Skin epidermis (tissue), 12 donors: ENCODE data around the gene TBC1D32.
"Not testable (repeated sequence)": the region's sequence is repeated elsewhere in the genome, so short reads cannot be mapped to it uniquely, and the experiment has no call there.

Experiments used
- H3K27ac ChIP-seq, 21 experiments: fragments of 200-600 bp; sonication (generic) in 11 of 21; one replicate each; pipeline ENCODE4 v1.5.0; 2020; ENCODE audit warnings: mild to moderate bottlenecking in 3 of 21, inconsistent platforms in 2 of 21, moderate library complexity in 2 of 21
- H3K4me3 ChIP-seq, 7 experiments: fragments of 200-600 bp; sonication (generic) in 2 of 7; one replicate each; pipeline ENCODE4 v1.5.0; 2020; ENCODE audit warnings: inconsistent platforms in 2 of 7, mild to moderate bottlenecking in 2 of 7, moderate library complexity in 1 of 7

Gene TBC1D32, protein sequence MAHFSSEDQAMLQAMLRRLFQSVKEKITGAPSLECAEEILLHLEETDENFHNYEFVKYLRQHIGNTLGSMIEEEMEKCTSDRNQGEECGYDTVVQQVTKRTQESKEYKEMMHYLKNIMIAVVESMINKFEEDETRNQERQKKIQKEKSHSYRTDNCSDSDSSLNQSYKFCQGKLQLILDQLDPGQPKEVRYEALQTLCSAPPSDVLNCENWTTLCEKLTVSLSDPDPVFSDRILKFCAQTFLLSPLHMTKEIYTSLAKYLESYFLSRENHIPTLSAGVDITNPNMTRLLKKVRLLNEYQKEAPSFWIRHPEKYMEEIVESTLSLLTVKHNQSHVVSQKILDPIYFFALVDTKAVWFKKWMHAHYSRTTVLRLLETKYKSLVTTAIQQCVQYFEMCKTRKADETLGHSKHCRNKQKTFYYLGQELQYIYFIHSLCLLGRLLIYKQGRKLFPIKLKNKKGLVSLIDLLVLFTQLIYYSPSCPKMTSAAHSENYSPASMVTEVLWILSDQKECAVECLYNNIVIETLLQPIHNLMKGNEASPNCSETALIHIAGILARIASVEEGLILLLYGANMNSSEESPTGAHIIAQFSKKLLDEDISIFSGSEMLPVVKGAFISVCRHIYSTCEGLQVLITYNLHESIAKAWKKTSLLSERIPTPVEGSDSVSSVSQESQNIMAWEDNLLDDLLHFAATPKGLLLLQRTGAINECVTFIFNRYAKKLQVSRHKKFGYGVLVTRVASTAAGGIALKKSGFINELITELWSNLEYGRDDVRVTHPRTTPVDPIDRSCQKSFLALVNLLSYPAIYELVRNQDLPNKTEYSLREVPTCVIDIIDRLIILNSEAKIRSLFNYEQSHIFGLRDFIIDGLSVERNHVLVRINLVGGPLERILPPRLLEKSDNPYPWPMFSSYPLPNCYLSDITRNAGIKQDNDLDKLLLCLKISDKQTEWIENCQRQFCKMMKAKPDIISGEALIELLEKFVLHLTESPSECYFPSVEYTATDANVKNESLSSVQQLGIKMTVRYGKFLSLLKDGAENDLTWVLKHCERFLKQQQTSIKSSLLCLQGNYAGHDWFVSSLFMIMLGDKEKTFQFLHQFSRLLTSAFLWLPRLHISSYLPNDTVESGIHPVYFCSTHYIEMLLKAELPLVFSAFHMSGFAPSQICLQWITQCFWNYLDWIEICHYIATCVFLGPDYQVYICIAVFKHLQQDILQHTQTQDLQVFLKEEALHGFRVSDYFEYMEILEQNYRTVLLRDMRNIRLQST

DNA sequence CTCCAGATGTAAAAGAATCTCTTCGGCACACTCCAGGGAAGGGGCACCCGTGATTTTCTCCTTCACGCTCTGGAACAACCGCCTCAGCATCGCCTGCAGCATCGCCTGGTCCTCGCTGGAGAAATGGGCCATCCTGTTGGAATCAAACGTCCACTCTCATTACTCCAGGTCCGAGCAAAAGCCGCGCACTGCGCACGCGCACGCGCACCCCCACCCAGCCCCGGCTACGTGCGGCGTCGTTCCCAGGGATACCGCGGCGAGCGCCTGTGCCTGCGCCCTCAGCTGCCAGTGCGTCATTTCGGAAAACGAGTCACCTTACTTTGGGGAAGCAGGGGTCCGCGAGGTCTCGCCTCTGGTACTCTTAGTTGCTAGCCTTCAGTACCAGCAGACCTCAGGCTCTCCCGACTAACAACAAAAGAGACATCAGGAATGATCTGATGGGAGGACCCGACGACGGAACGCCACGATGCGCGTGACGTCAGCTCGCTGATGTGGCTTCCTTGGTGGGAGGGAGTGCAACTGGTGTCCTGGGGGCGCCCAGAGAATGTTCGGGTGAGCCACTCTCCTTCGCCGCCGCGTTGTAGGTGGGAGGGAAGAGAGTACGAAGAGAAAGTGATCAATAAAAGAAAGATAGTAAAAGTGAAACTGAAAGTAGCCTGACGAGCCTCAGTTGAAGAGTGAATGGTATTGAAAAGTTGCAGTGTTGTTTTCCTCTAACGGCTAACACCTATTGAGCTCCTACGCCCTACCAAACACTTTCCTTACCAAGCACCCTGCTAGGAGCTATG, at the start of gene TBC1D32:
TBC1D32 (minus strand) TSS at position 182 of the 788 bp plus-strand sequence; CDS start at position 132, 50 bp downstream.
- peak within 1 kb of the TSS; percentile 40 to 98 (median 94) for H3K27ac ChIP-seq
- H3K4me3 ChIP-seq = peak within 1 kb of the TSS; percentile 53 to 83 (median 65)

DNA sequence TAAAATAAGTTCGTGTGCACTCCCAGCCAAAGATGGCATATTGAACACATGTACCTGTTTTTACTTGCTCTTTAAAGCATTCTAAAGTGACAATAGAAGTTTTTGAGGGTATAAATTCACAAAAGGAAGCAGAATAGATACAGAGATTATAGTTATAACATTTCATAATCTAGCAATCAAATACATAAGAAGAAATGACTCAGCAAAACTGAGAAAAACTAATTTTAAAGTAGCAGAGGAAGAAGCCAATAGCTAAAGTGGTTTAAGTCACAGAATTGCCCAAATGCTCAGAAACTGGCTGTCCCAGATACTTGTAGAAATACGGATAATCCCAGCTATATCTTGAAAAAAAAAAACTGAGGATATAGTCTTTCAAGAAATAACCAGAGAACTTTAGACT, 49.2 kb upstream of the TBC1D32 start:
- Histone ChIP-seq H3K4me3 (no peak overlapping the region), H3K27ac (no peak overlapping the region)

DNA sequence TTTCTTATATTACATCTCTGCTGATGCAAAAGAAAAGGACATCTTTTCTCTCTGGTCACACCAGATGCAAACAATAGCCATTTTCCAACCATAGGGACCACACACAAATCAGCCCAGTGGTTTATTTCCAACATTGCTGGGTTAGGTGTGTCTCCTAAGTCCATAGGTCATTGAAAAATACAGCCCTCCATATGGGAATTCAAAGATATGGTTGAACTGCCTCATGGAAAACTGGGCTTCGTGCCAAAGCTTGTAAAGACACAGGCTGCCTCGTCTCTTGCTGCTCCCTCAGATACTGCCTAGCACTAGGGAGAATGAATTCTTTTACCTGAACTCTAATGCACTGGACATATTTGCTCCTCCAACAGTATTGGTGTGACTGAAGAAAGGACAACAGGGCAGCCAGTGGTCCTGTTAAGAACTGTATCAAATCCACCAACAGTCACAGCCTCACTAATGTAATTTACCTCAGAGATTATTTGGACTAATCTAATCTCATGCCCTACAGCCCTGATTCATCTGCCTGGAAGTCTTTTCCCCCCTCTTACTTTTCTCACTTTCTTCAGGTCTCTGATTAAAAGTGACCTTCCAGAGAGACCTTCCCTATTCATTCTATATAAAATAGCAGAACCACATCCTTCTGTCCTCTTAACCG, 48.3 kb upstream of the TBC1D32 start:
- no peak overlapping the region for H3K4me3 ChIP-seq
- no peak overlapping the region for H3K27ac ChIP-seq

DNA sequence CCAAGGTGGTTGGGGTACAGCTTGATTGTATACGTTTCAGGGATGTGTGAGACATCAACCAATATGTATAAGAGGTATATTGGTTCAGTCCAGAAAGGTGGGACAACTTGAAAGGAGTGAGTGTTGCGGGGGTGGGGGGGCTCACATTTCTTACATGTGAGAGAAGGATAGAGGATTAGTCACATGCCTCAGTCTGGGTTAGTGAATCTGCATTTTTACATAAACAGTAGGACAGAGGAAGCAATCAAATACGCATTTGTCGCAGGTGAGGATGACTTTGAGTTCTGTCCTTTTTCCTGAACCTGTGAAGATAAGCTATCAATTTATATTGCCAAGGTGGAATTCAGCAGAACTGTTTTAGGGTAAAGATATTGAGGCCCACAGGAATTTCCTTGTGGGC, 42.1 kb upstream of the TBC1D32 start:
- Histone ChIP-seq H3K27ac (no peak overlapping the region), H3K4me3 (no peak overlapping the region)

DNA sequence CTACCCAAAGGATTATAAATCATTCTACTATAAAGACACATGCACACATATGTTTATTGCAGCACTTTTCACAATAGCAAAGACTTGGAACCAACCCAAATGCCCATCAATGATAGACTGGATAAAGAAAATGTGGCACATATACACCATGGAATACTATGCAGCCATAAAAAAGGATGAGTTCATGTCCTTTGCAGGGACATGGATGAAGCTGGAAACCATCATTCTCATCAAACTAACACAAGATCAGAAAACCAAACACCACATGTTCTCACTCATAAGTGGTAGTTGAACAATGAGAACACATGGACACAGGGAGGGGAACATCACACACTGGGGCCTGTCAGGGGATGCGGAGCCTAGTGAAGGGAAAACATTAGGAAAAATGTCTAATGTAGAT, 39.9 kb upstream of the TBC1D32 start:
- not testable (repeated sequence) for H3K4me3 ChIP-seq, H3K27ac ChIP-seq

DNA sequence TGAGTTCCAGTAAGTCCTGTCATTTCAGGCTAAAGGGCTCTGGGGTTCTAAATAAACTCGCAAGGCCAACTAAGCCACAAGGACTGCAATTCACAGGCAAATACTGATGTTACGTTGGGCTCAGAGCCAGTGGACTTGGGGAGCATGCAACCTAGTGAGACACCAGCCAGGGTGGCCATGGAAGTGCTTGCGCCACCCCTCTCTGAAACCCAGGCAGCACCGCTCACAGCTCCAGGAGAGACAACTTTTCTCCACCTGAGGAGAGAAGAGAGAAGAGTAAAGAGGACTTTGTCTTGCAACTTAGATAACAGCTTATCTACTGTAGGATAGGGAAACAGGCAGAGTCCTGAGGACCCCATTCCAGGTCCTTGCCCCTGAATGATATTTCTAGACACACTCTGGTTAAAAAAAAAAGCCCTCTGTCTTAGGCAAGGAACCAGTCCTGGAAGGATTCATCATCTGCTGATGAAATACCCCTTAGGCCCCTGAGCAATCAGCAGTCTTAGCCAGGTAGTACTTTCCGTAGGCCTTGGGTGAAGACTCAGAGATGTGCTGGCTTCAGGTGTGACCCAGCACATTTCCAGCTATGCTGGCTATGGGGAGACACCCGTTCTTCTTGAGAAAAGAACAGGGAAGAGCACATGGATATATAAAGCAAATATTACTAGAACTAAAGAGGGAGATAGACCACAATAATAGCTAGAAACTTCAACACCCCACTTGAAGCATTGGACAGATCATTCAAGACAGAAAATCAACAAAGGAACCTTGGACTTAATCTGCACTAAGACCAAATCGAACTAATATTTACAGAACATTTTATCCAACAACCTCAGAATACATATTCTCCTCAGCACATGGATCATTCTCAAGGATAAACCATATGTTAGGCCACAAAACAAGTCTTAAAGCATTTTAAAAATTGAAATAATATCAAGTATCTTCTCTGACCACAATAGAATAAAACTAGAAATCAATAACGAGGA, 31.5 kb upstream of the TBC1D32 start:
- Histone ChIP-seq H3K4me3 (no peak overlapping the region), H3K27ac (no peak overlapping the region)

DNA sequence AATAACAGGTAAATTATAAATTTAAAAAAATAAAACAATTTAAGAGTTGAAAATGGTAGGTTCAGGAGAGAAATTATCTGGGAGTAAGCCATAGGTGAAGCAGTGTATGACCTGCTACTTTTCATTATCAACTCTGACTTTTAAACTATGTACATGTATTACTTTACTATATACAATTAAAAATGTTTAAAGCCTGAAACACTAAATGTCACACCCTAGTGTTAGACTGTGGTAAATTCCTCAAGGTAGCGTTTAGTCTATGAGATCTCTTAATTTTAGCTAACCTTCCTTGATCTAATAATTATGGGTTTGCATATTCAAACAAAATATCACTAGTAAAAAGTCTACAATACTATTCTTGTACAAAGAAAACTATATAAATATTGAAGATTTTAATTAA, 22.3 kb upstream of the TBC1D32 start:
- Histone ChIP-seq H3K4me3 (no peak overlapping the region), H3K27ac (no peak overlapping the region)

DNA sequence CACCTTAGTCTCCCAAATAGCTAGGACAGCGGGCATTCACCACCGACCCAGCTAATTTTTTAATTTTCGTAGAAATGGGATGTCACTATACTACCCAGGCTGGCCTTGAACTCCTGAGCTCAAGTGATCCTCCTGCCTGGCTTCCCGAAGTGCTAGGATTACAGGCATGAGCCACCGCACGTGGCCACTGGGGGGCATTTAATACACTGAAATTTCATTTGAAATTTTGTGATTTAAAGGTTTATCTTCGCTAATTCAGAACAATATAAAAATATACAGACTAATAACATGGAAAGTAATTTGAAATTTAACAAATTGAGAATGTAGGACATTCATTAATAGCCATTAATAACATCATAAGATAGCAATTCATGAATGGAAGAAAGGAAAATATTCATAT, 20.5 kb upstream of the TBC1D32 start:
- no peak overlapping the region for H3K4me3 ChIP-seq

DNA sequence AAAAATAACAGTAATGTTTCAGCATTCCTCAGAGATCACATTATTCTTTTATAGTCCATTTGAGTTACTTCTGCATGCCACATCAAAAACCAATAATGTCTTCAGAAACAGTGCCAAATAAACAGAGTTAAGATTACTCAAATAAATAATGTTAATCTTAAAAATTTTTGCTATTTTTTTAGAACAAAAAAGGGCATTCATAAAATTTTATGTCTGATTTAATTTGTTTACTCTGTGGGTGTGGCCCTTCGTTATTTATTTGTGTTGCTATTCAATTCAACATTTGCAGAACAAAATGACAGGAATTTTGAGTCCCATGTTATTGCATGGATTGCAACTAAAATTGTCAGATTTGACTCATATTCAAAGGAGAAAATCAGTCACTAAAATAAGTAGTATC, 18.7 kb upstream of the TBC1D32 start:
- Histone ChIP-seq H3K27ac (no peak overlapping the region), H3K4me3 (no peak overlapping the region)

More for the DNA sequence above, 20.5 kb upstream of the TBC1D32 start:
- H3K27ac ChIP-seq = no peak overlapping the region

DNA sequence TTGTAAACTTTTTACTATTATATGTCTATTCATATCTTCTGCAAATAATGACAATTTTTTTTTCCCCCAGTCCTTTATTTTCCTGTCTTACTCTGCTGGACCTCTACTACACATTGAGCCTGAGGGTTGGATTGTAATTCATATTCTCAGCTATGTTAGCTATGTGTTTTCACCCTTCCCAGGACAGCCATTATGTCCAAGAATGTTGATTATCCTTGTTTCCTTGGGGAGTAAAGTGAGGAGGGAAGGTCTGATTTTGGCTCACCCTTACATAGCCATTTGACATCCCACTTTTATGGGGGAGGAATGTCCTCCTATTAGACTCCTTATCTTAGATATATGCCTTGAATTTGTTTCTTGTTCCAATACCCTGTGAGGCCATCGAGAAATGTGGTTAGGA, 17.6 kb upstream of the TBC1D32 start:
- no peak overlapping the region for H3K27ac ChIP-seq
- no peak overlapping the region for H3K4me3 ChIP-seq

DNA sequence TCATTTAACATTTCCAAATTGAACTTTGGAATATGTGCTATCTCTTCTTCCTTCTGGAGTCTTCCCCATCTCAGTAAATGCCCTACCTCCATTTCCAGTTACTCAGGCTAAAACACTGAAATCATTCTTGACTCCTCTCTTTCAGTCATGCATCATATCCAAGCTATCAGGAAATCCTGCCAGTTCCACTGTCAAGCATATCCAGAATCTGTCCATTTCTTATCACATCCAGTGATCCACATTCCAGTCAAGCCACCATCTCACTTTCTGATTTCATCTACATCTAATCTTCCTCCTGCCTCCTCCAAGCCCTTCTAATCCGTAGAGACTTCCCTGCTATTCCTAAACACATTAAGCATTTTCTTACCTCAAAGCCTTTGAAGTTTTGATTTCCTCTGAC, 15.3 kb upstream of the TBC1D32 start:
- Histone ChIP-seq H3K4me3 (no peak overlapping the region), H3K27ac (no peak overlapping the region)

DNA sequence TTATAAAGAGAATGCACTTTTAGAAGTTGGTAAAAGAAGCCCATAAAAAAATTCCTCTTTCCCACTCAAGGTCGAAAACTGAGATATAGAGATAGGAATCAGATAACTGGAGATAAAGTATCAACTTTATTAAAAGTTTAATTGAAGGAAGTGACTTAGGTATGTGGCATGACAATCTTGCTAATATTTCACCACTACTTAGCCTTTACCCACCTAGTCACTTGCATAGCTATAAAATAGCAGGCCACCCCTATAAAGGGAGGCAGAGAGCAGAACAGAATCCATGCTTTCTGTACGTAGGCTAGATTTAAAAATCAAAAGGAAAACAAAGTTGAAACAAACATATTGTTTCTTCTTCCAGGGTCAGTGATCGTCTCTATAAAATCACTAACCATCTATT, 13.2 kb upstream of the TBC1D32 start:
- no peak overlapping the region for H3K27ac ChIP-seq
- H3K4me3 ChIP-seq = no peak overlapping the region

DNA sequence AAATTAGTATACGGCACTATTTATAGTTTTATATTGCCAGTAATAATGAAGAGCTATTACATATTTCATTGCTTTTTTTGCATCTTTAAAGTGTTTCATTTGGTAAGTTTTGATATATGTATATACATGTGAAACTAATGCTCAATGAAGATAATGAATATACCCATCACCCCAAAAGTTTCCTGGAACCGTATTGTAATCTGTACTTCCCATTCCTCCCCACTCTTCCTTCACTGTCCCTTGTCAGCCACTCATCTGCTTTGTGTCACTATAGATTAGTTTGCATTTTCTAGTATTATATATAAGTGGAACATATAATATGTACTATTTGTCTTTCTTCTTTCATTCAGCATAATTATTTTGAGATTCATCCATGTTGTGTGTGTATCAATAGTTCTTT, 10.3 kb upstream of the TBC1D32 start:
- Histone ChIP-seq H3K27ac (no peak overlapping the region), H3K4me3 (no peak overlapping the region)

DNA sequence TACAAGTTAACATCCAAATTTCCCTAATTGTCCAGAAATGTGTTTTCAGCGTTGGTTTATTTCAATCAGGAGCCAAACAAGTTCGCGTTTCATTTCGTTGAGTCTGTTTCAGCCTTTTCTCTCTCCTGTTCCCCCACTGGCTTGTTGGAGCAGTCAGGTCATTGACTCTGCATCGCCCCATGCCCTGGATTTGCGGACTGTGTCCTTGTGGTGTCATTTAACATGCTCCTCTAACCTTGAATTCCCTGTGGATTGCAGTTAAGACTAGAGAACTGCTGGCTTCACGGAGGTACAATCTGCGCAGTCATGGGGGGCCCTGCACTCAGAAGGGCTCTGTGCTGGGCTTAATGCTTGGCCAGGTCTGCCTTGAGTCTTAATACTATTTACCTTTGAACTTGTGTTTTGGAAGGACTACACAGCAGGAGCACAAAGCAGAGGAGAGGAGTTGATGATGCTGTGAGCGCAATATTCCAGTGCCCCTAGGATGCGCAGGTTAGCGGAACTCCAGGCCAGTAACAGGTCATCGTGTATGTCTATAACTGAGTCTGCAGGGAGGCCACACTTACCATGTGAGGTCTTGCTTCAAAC, 5.5 kb upstream of the TBC1D32 start:
- H3K27ac ChIP-seq = no peak overlapping the region
- H3K4me3 ChIP-seq = no peak overlapping the region

DNA sequence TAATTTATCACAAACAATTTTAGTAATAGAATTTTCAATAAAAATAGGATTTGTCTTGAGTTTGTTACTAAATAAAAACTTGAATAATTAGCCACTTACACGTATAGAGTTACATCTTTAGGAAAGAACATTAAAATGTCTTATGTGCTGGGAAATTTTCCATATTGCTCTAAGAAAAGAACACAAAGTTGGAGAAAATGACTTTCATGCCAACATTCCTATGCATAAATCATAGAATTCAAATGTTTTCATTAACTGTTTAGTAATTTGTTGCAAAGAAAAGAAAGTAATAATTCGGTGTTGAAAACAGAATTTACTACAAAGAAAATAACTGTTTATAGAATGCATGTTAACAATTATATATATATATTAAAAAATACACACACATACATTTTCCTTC, 4.7 kb upstream of the TBC1D32 start:
- Histone ChIP-seq H3K27ac (no peak overlapping the region), H3K4me3 (no peak overlapping the region)

DNA sequence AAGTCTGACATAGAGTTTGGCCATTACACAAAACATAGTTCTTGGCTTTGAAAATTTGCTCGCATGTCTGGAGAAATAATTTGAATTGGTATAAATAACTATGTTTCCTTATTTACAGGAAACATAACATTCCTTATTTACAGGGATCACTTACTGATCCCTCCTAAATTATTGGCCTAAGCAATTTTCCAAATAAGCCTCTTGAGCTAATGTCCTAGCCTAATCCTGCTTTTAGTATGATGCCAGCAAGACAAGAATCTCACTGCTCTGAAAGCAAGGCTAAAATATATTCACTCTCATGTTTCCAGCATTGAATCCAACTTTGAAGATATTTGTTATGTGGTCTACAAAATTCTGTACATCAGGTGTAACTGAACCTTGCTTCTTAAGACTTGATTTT, 4.1 kb upstream of the TBC1D32 start:
- Histone ChIP-seq H3K27ac (no peak overlapping the region), H3K4me3 (no peak overlapping the region)
